ENCODE data around the gene CISTR. TPM values are rescaled to one million over a fixed set of nuclear protein-coding genes. Genes with fewer than 3 reads are reported as not detected.

Gene CISTR
- total and polyA plus RNA-seq, 2 donors (not counting 3 experiments of a cell fraction or from before 2014, with no cell fraction given) = not detected

GRCh38 chr12:53793221-53793620, 41.4 kb upstream of the CISTR start:
- CTCF ChIA-PET = interaction anchor here (1.0 to 1.7 kb wide), 3 partner anchors 10 to 18 kb away, joined by 3 to 7 read pairs (median 4); no protein-coding TSS in a partner anchor
- TF ChIP-seq, protein P1, sequence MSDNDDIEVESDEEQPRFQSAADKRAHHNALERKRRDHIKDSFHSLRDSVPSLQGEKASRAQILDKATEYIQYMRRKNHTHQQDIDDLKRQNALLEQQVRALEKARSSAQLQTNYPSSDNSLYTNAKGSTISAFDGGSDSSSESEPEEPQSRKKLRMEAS (IDR thresholded peaks at IDR 0.05; ENCODE audit: insufficient read depth, insufficient read length) = no peak
- no peak for TF ChIP-seq EZH2 (IDR thresholded peaks at IDR 0.05; ENCODE audit: borderline replicate concordance, low read depth, low read length, severe bottlenecking)
- TF ChIP-seq, protein P2, sequence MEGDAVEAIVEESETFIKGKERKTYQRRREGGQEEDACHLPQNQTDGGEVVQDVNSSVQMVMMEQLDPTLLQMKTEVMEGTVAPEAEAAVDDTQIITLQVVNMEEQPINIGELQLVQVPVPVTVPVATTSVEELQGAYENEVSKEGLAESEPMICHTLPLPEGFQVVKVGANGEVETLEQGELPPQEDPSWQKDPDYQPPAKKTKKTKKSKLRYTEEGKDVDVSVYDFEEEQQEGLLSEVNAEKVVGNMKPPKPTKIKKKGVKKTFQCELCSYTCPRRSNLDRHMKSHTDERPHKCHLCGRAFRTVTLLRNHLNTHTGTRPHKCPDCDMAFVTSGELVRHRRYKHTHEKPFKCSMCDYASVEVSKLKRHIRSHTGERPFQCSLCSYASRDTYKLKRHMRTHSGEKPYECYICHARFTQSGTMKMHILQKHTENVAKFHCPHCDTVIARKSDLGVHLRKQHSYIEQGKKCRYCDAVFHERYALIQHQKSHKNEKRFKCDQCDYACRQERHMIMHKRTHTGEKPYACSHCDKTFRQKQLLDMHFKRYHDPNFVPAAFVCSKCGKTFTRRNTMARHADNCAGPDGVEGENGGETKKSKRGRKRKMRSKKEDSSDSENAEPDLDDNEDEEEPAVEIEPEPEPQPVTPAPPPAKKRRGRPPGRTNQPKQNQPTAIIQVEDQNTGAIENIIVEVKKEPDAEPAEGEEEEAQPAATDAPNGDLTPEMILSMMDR (IDR thresholded peaks at IDR 0.05; ENCODE audit: extremely low read depth in 1 of 2, insufficient read depth in 1 of 2, low read depth in 1 of 2, low read length in 2 of 2) = no peak
- TF ChIP-seq POLR2AphosphoS5 (IDR thresholded peaks at IDR 0.05; ENCODE audit: insufficient read depth, low read depth, low read length) = no peak
- TF ChIP-seq POLR2A (IDR thresholded peaks at IDR 0.05; ENCODE audit: low read depth, low read length) = no peak
- TF ChIP-seq FOS (IDR thresholded peaks at IDR 0.05; ENCODE audit: borderline replicate concordance, insufficient read depth, low read length) = no peak
- no peak for TF ChIP-seq GATA2 (IDR thresholded peaks at IDR 0.05; ENCODE audit: insufficient read depth, insufficient read length, low read depth, low read length)
- TF ChIP-seq MYC (IDR thresholded peaks at IDR 0.05; ENCODE audit: low read depth, low read length) = no peak
- TF ChIP-seq JUN (IDR thresholded peaks at IDR 0.05; ENCODE audit: borderline replicate concordance, insufficient read depth, insufficient read length, low read depth) = no peak
- no TSS peak for BruUV-seq (replicated peaks)
- Histone ChIP-seq H3K9me3 (replicated peaks; ENCODE audit: control insufficient read depth, insufficient read depth, low read length) (no peaks in the 10 kb centered on the region), H3K4me3 (replicated peaks in 1 of 3; ENCODE audit: insufficient read depth in 1 of 3, low read depth in 1 of 3, low read length in 3 of 3) (no peak overlapping the region), H4K20me1 (replicated peaks; ENCODE audit: control insufficient read depth, extremely low read depth, insufficient read depth, low read length) (no peaks in the 10 kb centered on the region), H3K79me2 (ENCODE audit: control insufficient read depth, insufficient read depth, low read length) (no peaks in the 10 kb centered on the region), H3K4me1 (ENCODE audit: control insufficient read depth, extremely low read depth, insufficient read depth, low read length) (no peaks in the 10 kb centered on the region), H3K27ac (ENCODE audit: insufficient read depth, low read depth, low read length) (no peak overlapping the region), H3K9me1 (replicated peaks; ENCODE audit: control insufficient read depth, extremely low read depth, insufficient read depth, low read length) (no peaks in the 10 kb centered on the region), H3K9ac (replicated peaks; ENCODE audit: extremely low read depth, insufficient read depth, low read length) (no peak overlapping the region), H2AFZ (ENCODE audit: low read depth, low read length) (no peak overlapping the region), H3K4me2 (ENCODE audit: insufficient read depth, low read length) (no peak overlapping the region), H3K27me3 (ENCODE audit: control insufficient read depth in 2 of 2, insufficient read depth in 2 of 2, low read length in 2 of 2) (peaks cover 22 to 28% of the 10 kb centered on the region in 2 experiments), H3K36me3 (ENCODE audit: control insufficient read depth in 2 of 2, extremely low read depth in 1 of 2, insufficient read depth in 2 of 2, low read length in 2 of 2) (no peaks in the 10 kb centered on the region)
- intact Hi-C loops (cut with micrococcal nuclease) (no loop called here), dilution Hi-C loops (cut with MboI; ENCODE audit: extremely low pct_ligation_motif_present, low sequenced_read_pairs) (no loop called here)
- FAIRE-seq (no peak), DNase-seq (ENCODE audit: low read depth, low spot score) (no peak)
- POLR2A ChIA-PET = no interaction called here

All from endothelial cell of umbilical vein (primary cell).